SH-SY5Y (cell line): Measurements from ENCODE around the gene GADD45A.
A peak's percentile ranks its signal among the peaks of the same experiment; 100 is the strongest.

Source experiments
- GATA2 ChIP-seq: IDR thresholded peaks from 2 replicates; pipeline ENCODE4 v1.6.1; 2011; ENCODE audit warnings: mild to moderate bottlenecking, low read depth, low read length
- GATA3 ChIP-seq: IDR thresholded peaks from 2 replicates; pipeline ENCODE4 v1.6.1; 2011; ENCODE audit warnings: low read depth, mild to moderate bottlenecking, low read length, moderate library complexity

DNA sequence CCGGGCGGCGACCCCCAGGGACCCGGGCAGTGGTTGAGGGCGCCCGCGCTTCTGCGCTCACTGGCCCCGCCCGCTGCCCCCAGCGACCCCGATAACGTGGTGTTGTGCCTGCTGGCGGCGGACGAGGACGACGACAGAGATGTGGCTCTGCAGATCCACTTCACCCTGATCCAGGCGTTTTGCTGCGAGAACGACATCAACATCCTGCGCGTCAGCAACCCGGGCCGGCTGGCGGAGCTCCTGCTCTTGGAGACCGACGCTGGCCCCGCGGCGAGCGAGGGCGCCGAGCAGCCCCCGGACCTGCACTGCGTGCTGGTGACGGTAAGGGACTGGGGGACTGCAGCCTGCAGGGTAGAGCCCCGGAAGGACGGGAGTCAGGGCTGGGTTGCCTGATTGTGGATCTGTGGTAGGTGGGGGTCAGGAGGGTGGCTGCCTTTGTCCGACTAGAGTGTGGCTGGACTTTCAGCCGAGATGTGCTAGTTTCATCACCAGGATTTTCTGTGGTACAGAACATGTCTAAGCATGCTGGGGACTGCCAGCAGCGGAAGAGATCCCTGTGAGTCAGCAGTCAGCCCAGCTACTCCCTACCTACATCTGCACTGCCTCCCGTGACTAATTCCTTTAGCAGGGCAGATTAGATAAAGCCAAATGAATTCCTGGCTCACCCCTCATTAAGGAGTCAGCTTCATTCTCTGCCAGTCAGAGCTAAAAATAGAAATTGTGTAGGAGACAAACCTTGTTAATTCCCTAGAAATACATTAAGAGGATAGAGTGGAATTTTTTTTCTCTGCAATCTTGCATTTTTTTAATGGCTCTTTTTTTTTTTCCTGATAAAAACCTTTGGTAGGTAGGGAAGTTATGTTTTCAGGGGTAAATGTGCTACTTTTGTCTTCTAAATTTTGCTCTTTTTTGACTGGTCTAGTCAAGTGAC, 1.5 kb downstream of the GADD45A start:
- TF ChIP-seq GATA2, result peak; percentile 81
- TF ChIP-seq GATA3, result no peak
